ENCODE measurements around the gene CATSPERB. TPM values are rescaled to one million over a fixed set of nuclear protein-coding genes. Genes with fewer than 3 reads are reported as not detected.
"Not testable (repeated sequence)": the region's sequence is repeated elsewhere in the genome, so short reads cannot be mapped to it uniquely, and the experiment has no call there.

Gene CATSPERB
- total RNA-seq, 4 donors from 2014 or later: 0.84 to 3.9 (median 2.0) TPM; not detected in 1

DNA sequence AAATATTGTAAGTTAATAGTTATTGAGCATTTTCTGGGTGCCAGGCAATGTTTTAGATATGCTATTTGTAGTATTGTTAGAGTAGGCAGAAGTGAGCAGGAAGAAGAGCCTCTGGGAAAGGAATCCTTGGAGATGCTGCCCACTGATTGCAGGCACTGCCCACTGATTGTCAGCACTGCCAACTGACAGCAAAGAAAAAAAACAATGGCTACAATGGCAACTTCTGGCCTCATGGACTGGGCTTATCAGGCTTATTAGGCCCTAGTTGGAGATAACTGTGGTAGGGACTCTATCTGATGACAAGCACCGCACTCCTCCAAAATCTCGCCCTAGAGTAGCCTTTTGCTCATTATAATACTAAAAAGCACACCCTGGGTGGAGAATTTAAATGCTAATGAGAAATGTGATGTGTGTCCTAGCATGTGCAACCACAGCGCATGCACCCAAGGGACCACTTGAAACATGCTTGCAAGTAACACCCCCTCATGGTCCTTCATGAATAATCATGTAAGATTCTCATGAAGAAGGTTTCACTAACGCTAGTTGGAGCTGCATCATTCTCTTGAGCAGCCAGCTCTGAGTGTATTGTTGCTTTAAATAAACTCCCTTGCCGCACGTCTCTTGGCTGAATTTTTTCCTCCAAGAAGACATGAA lies 118.3 kb downstream of the CATSPERB start:
- Histone ChIP-seq H3K27me3 (no peaks in the 10 kb centered on the region), H3K27ac (no peak overlapping the region), H3K4me3 (no peak overlapping the region), H3K9me3 (no peaks in the 10 kb centered on the region), H3K36me3 (no peaks in the 10 kb centered on the region), H3K4me1 (no peaks in the 10 kb centered on the region)
- DNase-seq (ENCODE audit: low spot score in 2 of 2): no peak
- TF ChIP-seq EP300 (IDR thresholded peaks at IDR 0.05): no peak
- TF ChIP-seq POLR2A (IDR thresholded peaks at IDR 0.05): no peak
- no peak for TF ChIP-seq CTCF (IDR thresholded peaks at IDR 0.05)
- WGBS, 2 donors: 85 to 93% methylated on average over 6 of the region's 6 CpGs

GRCh38 chr14:91611528-91611927 lies 120.4 kb downstream of the CATSPERB start:
- TF ChIP-seq CTCF (IDR thresholded peaks at IDR 0.05): no peak
- no peak for TF ChIP-seq POLR2A (IDR thresholded peaks at IDR 0.05)
- no peak for TF ChIP-seq EP300 (IDR thresholded peaks at IDR 0.05)
- H3K36me3 ChIP-seq: no peaks in the 10 kb centered on the region

GRCh38 chr14:91609161-91609560 lies 122.7 kb downstream of the CATSPERB start:
- no peak overlapping the region for H3K27ac ChIP-seq
- TF ChIP-seq EP300 (IDR thresholded peaks at IDR 0.05) (no peak), POLR2A (IDR thresholded peaks at IDR 0.05) (no peak), CTCF (IDR thresholded peaks at IDR 0.05) (no peak)
- H3K9me3 ChIP-seq: no peaks in the 10 kb centered on the region
- 55 to 68% methylated on average over 3 of the region's 3 CpGs for WGBS, 2 donors
- no peak overlapping the region for H3K4me3 ChIP-seq
- H3K36me3 ChIP-seq: no peaks in the 10 kb centered on the region
- H3K27me3 ChIP-seq: no peaks in the 10 kb centered on the region
- no peaks in the 10 kb centered on the region for H3K4me1 ChIP-seq
- no peak for DNase-seq (ENCODE audit: low spot score in 2 of 2)

More at GRCh38 chr14:91611528-91611927, 120.4 kb downstream of the CATSPERB start:
- Histone ChIP-seq H3K27ac (no peak overlapping the region), H3K27me3 (no peaks in the 10 kb centered on the region), H3K9me3 (no peaks in the 10 kb centered on the region), H3K4me1 (no peaks in the 10 kb centered on the region), H3K4me3 (no peak overlapping the region)
- 84 to 91% methylated on average over 2 of the region's 2 CpGs for WGBS, 2 donors
- no peak for DNase-seq (ENCODE audit: low spot score in 2 of 2)

- Histone ChIP-seq H3K4me3 (no peak overlapping the region), H3K36me3 (no peaks in the 10 kb centered on the region), H3K9me3 (no peaks in the 10 kb centered on the region), H3K4me1 (no peaks in the 10 kb centered on the region), H3K27me3 (no peaks in the 10 kb centered on the region), H3K27ac (no peak overlapping the region)
- WGBS, 2 donors: 75 to 77% methylated on average over 9 of the region's 9 CpGs
- no peak for DNase-seq (ENCODE audit: low spot score in 2 of 2)
- TF ChIP-seq POLR2A (IDR thresholded peaks at IDR 0.05) (no peak), CTCF (IDR thresholded peaks at IDR 0.05) (no peak), EP300 (IDR thresholded peaks at IDR 0.05) (no peak)
Observed at GRCh38 chr14:91607322-91608047, 124.4 kb downstream of the CATSPERB start.

- no peaks in the 10 kb centered on the region for H3K27me3 ChIP-seq
- no peaks in the 10 kb centered on the region for H3K4me1 ChIP-seq
- H3K27ac ChIP-seq: no peak overlapping the region
- TF ChIP-seq POLR2A (IDR thresholded peaks at IDR 0.05): no peak
- no peaks in the 10 kb centered on the region for H3K36me3 ChIP-seq
- WGBS, 2 donors: 46 to 49% methylated on average over 3 of the region's 3 CpGs
- DNase-seq (ENCODE audit: low spot score in 2 of 2): no peak
- H3K9me3 ChIP-seq: no peaks in the 10 kb centered on the region
- H3K4me3 ChIP-seq: no peak overlapping the region
Observed at GRCh38 chr14:91606851-91607250, 125.0 kb downstream of the CATSPERB start.

- DNase-seq (ENCODE audit: low spot score in 2 of 2); H3K4me1 ChIP-seq; H3K27me3 ChIP-seq; H3K4me3 ChIP-seq; H3K36me3 ChIP-seq; H3K27ac ChIP-seq; H3K9me3 ChIP-seq: not testable (repeated sequence)
- 65 to 72% methylated on average over 1 of the region's 1 CpG for WGBS, 2 donors
Observed at GRCh38 chr14:91604611-91605010, 127.3 kb downstream of the CATSPERB start.

All from tibial nerve (tissue), 4 donors.